Activated CD8-positive, alpha-beta memory T cell treated with anti-CD3 and anti-CD28 coated beads, Interleukin-2, amount 50 U/mL, for 24 hours (primary cell): ENCODE results near the gene STRAP.
"Not testable (repeated sequence)": the region's sequence is repeated elsewhere in the genome, so short reads cannot be mapped to it uniquely, and the experiment has no call there.

Source experiments
- DNase-seq: peaks from one replicate; pipeline ENCODE4 v3.0.0-alpha.2; 2020; ENCODE audit errors: extremely low read depth

Gene STRAP

GRCh38 chr12:15928346-15928745 is 46.2 kb downstream of the STRAP start:
- DNase-seq = no peak

GRCh38 chr12:15928870-15929571 is 46.8 kb downstream of the STRAP start:
- DNase-seq = no peak

- DNase-seq = no peak
Measured at GRCh38 chr12:15931590-15932053, 49.4 kb downstream of the STRAP start.

- DNase-seq = no peak
Measured at GRCh38 chr12:15932327-15932726, 50.1 kb downstream of the STRAP start.

GRCh38 chr12:15932971-15933370 is 50.8 kb downstream of the STRAP start:
- no peak for DNase-seq

GRCh38 chr12:15933751-15934150 is 51.6 kb downstream of the STRAP start:
- DNase-seq = no peak

- DNase-seq = no peak
Measured at GRCh38 chr12:15936751-15937150, 54.6 kb downstream of the STRAP start.

GRCh38 chr12:15937902-15938301 is 55.7 kb downstream of the STRAP start:
- DNase-seq = no peak

GRCh38 chr12:15939111-15939510 is 56.9 kb downstream of the STRAP start:
- no peak for DNase-seq

- DNase-seq = no peak
Measured at GRCh38 chr12:15942475-15942874, 60.3 kb downstream of the STRAP start.

- not testable (repeated sequence) for DNase-seq
Measured at GRCh38 chr12:15943519-15943918, 61.3 kb downstream of the STRAP start.

GRCh38 chr12:15948461-15948860 is 66.3 kb downstream of the STRAP start:
- not testable (repeated sequence) for DNase-seq
